Measurements from ENCODE around the gene CCDC102B.
"Not testable (repeated sequence)": the region's sequence is repeated elsewhere in the genome, so short reads cannot be mapped to it uniquely, and the experiment has no call there.

The CCDC102B gene

GRCh38 chr18:68854786-68855391 is 57.0 kb downstream of the CCDC102B start:
- H3K9me3 ChIP-seq (ENCODE audit: insufficient read depth, low read depth, low read length): no peaks in the 10 kb centered on the region
- H3K9ac ChIP-seq (ENCODE audit: low read depth, low read length): no peak overlapping the region
- WGBS: 96% methylated on average over 3 of the region's 4 CpGs
- H3K4me1 ChIP-seq (ENCODE audit: insufficient read depth, low read length): no peaks in the 10 kb centered on the region
- no peaks in the 10 kb centered on the region for H3K36me3 ChIP-seq (ENCODE audit: insufficient read depth, low read length)
- no peak overlapping the region for H3K4me3 ChIP-seq (ENCODE audit: low read length)
- H3K27ac ChIP-seq (ENCODE audit: low read depth, low read length): no peak overlapping the region
- H3K27me3 ChIP-seq (ENCODE audit: insufficient read depth, low read length): no peaks in the 10 kb centered on the region

- H3K27ac ChIP-seq (ENCODE audit: low read depth, low read length): no peak overlapping the region
- H3K4me3 ChIP-seq (ENCODE audit: low read length): no peak overlapping the region
- H3K36me3 ChIP-seq (ENCODE audit: insufficient read depth, low read length): no peaks in the 10 kb centered on the region
- no peaks in the 10 kb centered on the region for H3K4me1 ChIP-seq (ENCODE audit: insufficient read depth, low read length)
- no peaks in the 10 kb centered on the region for H3K9me3 ChIP-seq (ENCODE audit: insufficient read depth, low read depth, low read length)
- H3K27me3 ChIP-seq (ENCODE audit: insufficient read depth, low read length): no peaks in the 10 kb centered on the region
- H3K9ac ChIP-seq (ENCODE audit: low read depth, low read length): no peak overlapping the region
Observed at GRCh38 chr18:68855491-68855890, 57.6 kb downstream of the CCDC102B start.

GRCh38 chr18:68861365-68861764 is 63.5 kb downstream of the CCDC102B start:
- Histone ChIP-seq H3K9me3 (ENCODE audit: insufficient read depth, low read depth, low read length) (no peaks in the 10 kb centered on the region), H3K27ac (ENCODE audit: low read depth, low read length) (no peak overlapping the region), H3K27me3 (ENCODE audit: insufficient read depth, low read length) (no peaks in the 10 kb centered on the region), H3K36me3 (ENCODE audit: insufficient read depth, low read length) (no peaks in the 10 kb centered on the region), H3K4me1 (ENCODE audit: insufficient read depth, low read length) (no peaks in the 10 kb centered on the region), H3K4me3 (ENCODE audit: low read length) (no peak overlapping the region), H3K9ac (ENCODE audit: low read depth, low read length) (no peak overlapping the region)
- 100% methylated on average over 2 of the region's 2 CpGs for WGBS

- no peak overlapping the region for H3K4me3 ChIP-seq (ENCODE audit: low read length)
- no peak overlapping the region for H3K9ac ChIP-seq (ENCODE audit: low read depth, low read length)
- H3K4me1 ChIP-seq (ENCODE audit: insufficient read depth, low read length): no peaks in the 10 kb centered on the region
- H3K27me3 ChIP-seq (ENCODE audit: insufficient read depth, low read length): no peaks in the 10 kb centered on the region
- no peaks in the 10 kb centered on the region for H3K36me3 ChIP-seq (ENCODE audit: insufficient read depth, low read length)
- H3K9me3 ChIP-seq (ENCODE audit: insufficient read depth, low read depth, low read length): no peaks in the 10 kb centered on the region
- no peak overlapping the region for H3K27ac ChIP-seq (ENCODE audit: low read depth, low read length)
- WGBS: 90% methylated on average over 2 of the region's 2 CpGs
Observed at GRCh38 chr18:68865021-68865420, 67.1 kb downstream of the CCDC102B start.

- Histone ChIP-seq H3K4me3 (ENCODE audit: low read length) (no peak overlapping the region), H3K27me3 (ENCODE audit: insufficient read depth, low read length) (no peaks in the 10 kb centered on the region), H3K9ac (ENCODE audit: low read depth, low read length) (no peak overlapping the region), H3K27ac (ENCODE audit: low read depth, low read length) (no peak overlapping the region), H3K4me1 (ENCODE audit: insufficient read depth, low read length) (no peaks in the 10 kb centered on the region), H3K36me3 (ENCODE audit: insufficient read depth, low read length) (no peaks in the 10 kb centered on the region), H3K9me3 (ENCODE audit: insufficient read depth, low read depth, low read length) (no peaks in the 10 kb centered on the region)
- WGBS: 97% methylated on average over 3 of the region's 3 CpGs
Observed at GRCh38 chr18:68865503-68865902, 67.6 kb downstream of the CCDC102B start.

GRCh38 chr18:68873003-68873402 is 75.1 kb downstream of the CCDC102B start:
- 92% methylated on average over 4 of the region's 4 CpGs for WGBS
- no peak overlapping the region for H3K9ac ChIP-seq (ENCODE audit: low read depth, low read length)
- no peak overlapping the region for H3K27ac ChIP-seq (ENCODE audit: low read depth, low read length)

GRCh38 chr18:68874361-68874760 is 76.5 kb downstream of the CCDC102B start:
- Histone ChIP-seq H3K27me3 (ENCODE audit: insufficient read depth, low read length) (no peaks in the 10 kb centered on the region), H3K9me3 (ENCODE audit: insufficient read depth, low read depth, low read length) (no peaks in the 10 kb centered on the region), H3K9ac (ENCODE audit: low read depth, low read length) (no peak overlapping the region), H3K4me1 (ENCODE audit: insufficient read depth, low read length) (no peaks in the 10 kb centered on the region), H3K36me3 (ENCODE audit: insufficient read depth, low read length) (no peaks in the 10 kb centered on the region), H3K4me3 (ENCODE audit: low read length) (no peak overlapping the region), H3K27ac (ENCODE audit: low read depth, low read length) (no peak overlapping the region)
- WGBS: 93% methylated on average over 1 of the region's 1 CpG

More at GRCh38 chr18:68873003-68873402, 75.1 kb downstream of the CCDC102B start:
- Histone ChIP-seq H3K4me3 (ENCODE audit: low read length) (no peak overlapping the region), H3K27me3 (ENCODE audit: insufficient read depth, low read length) (no peaks in the 10 kb centered on the region), H3K9me3 (ENCODE audit: insufficient read depth, low read depth, low read length) (no peaks in the 10 kb centered on the region), H3K36me3 (ENCODE audit: insufficient read depth, low read length) (no peaks in the 10 kb centered on the region), H3K4me1 (ENCODE audit: insufficient read depth, low read length) (no peaks in the 10 kb centered on the region)

- not testable (repeated sequence) for H3K9me3 ChIP-seq (ENCODE audit: insufficient read depth, low read depth, low read length); H3K27me3 ChIP-seq (ENCODE audit: insufficient read depth, low read length); H3K4me1 ChIP-seq (ENCODE audit: insufficient read depth, low read length); H3K9ac ChIP-seq (ENCODE audit: low read depth, low read length); H3K4me3 ChIP-seq (ENCODE audit: low read length); H3K36me3 ChIP-seq (ENCODE audit: insufficient read depth, low read length); H3K27ac ChIP-seq (ENCODE audit: low read depth, low read length)
- 96% methylated on average over 21 of the region's 21 CpGs for WGBS
Observed at GRCh38 chr18:68879947-68880346, 82.1 kb downstream of the CCDC102B start.

GRCh38 chr18:68887410-68887809 is 89.5 kb downstream of the CCDC102B start:
- H3K9ac ChIP-seq (ENCODE audit: low read depth, low read length): no peak overlapping the region

GRCh38 chr18:68893354-68893753 is 95.5 kb downstream of the CCDC102B start:
- Histone ChIP-seq H3K9ac (ENCODE audit: low read depth, low read length) (no peak overlapping the region), H3K36me3 (ENCODE audit: insufficient read depth, low read length) (no peaks in the 10 kb centered on the region), H3K27ac (ENCODE audit: low read depth, low read length) (no peak overlapping the region), H3K27me3 (ENCODE audit: insufficient read depth, low read length) (no peaks in the 10 kb centered on the region), H3K4me1 (ENCODE audit: insufficient read depth, low read length) (no peaks in the 10 kb centered on the region), H3K9me3 (ENCODE audit: insufficient read depth, low read depth, low read length) (no peaks in the 10 kb centered on the region), H3K4me3 (ENCODE audit: low read length) (no peak overlapping the region)
- WGBS: 100% methylated on average over 1 of the region's 1 CpG

More at GRCh38 chr18:68887410-68887809, 89.5 kb downstream of the CCDC102B start:
- Histone ChIP-seq H3K4me1 (ENCODE audit: insufficient read depth, low read length) (no peaks in the 10 kb centered on the region), H3K27ac (ENCODE audit: low read depth, low read length) (no peak overlapping the region), H3K36me3 (ENCODE audit: insufficient read depth, low read length) (no peaks in the 10 kb centered on the region), H3K27me3 (ENCODE audit: insufficient read depth, low read length) (no peaks in the 10 kb centered on the region), H3K4me3 (ENCODE audit: low read length) (no peak overlapping the region), H3K9me3 (ENCODE audit: insufficient read depth, low read depth, low read length) (no peaks in the 10 kb centered on the region)
- 85% methylated on average over 4 of the region's 4 CpGs for WGBS

- H3K27ac ChIP-seq (ENCODE audit: low read depth, low read length): no peak overlapping the region
- no peak overlapping the region for H3K4me3 ChIP-seq (ENCODE audit: low read length)
- 96% methylated on average over 4 of the region's 4 CpGs for WGBS
- no peaks in the 10 kb centered on the region for H3K9me3 ChIP-seq (ENCODE audit: insufficient read depth, low read depth, low read length)
- no peaks in the 10 kb centered on the region for H3K4me1 ChIP-seq (ENCODE audit: insufficient read depth, low read length)
- no peak overlapping the region for H3K9ac ChIP-seq (ENCODE audit: low read depth, low read length)
- H3K36me3 ChIP-seq (ENCODE audit: insufficient read depth, low read length): no peaks in the 10 kb centered on the region
- no peaks in the 10 kb centered on the region for H3K27me3 ChIP-seq (ENCODE audit: insufficient read depth, low read length)
Observed at GRCh38 chr18:68897286-68897685, 99.4 kb downstream of the CCDC102B start.

GRCh38 chr18:68909579-68909978 is 111.7 kb downstream of the CCDC102B start:
- Histone ChIP-seq H3K4me1 (ENCODE audit: insufficient read depth, low read length) (no peaks in the 10 kb centered on the region), H3K9ac (ENCODE audit: low read depth, low read length) (no peak overlapping the region), H3K27ac (ENCODE audit: low read depth, low read length) (no peak overlapping the region), H3K27me3 (ENCODE audit: insufficient read depth, low read length) (no peaks in the 10 kb centered on the region), H3K36me3 (ENCODE audit: insufficient read depth, low read length) (no peaks in the 10 kb centered on the region), H3K9me3 (ENCODE audit: insufficient read depth, low read depth, low read length) (no peaks in the 10 kb centered on the region), H3K4me3 (ENCODE audit: low read length) (no peak overlapping the region)
